Measurements from ENCODE around the gene MFAP3L. TPM values are rescaled to one million over a fixed set of nuclear protein-coding genes. Genes with fewer than 3 reads are reported as not detected.

MFAP3L gene
- polyA plus RNA-seq, 1 donor from 2014 or later = 4.0 TPM

DNA sequence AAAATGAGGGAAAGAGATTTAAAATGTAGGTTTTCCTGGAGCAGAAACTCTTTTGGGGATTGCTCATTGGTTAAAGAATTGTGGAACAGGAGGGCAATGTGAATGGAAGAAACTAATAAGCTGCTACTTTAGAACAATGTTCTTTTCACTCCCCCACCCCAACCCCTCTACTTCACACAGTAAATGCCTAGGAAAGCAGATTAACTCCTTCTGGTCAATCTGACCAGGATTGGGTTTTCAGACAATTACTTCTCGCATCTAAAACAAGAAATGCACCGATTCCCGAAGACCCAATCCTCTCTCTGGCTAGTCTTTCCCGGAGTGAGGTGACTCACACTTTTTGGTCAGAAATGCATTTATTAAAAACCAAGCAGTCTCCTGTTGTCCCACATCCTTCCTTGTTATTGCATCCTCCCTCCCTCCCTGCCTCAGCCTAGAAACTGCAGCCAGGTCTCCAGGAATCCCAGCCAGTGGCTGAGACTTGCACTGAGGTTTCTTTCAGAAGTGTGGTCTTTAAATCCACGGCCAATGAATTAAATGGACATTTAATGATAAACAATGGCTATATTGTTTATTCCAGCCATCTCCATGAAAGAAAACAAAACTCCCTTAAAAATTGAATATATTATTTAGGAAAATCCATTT lies 21.4 kb downstream of the MFAP3L start:
- Histone ChIP-seq H3K4me3 (ENCODE audit: low read length) (no peak overlapping the region), H3K9me3 (ENCODE audit: low read length) (no peaks in the 10 kb centered on the region), H3K27ac (ENCODE audit: low read length) (no peak overlapping the region), H3K4me2 (ENCODE audit: low read length) (no peak overlapping the region), H3F3A (ENCODE audit: insufficient read depth, low read length, poor library complexity, severe bottlenecking) (no peaks in the 10 kb centered on the region), H2AFZ (ENCODE audit: low read depth, low read length) (no peak overlapping the region), H3K36me3 (ENCODE audit: insufficient read depth, low read length) (no peaks in the 10 kb centered on the region), H4K20me1 (ENCODE audit: insufficient read depth) (no peaks in the 10 kb centered on the region), H3K9me2 (ENCODE audit: insufficient read depth, low read length) (no peaks in the 10 kb centered on the region), H3K9ac (ENCODE audit: low read length) (no peak overlapping the region), H3K27me3 (ENCODE audit: insufficient read depth, low read depth, low read length) (no peaks in the 10 kb centered on the region), H3K79me2 (replicated peaks; ENCODE audit: insufficient read depth, low read length) (no peaks in the 10 kb centered on the region)
- TF ChIP-seq EP300 (conservative IDR thresholded peaks at IDR 0.05; ENCODE audit: poor library complexity, severe bottlenecking) (no peak), SMC3 (conservative IDR thresholded peaks at IDR 0.05; ENCODE audit: poor library complexity) (no peak), TAF1 (IDR thresholded peaks at IDR 0.05; ENCODE audit: low read depth) (no peak), EZH2 (IDR thresholded peaks at IDR 0.05; ENCODE audit: borderline replicate concordance, insufficient read depth, low read length, poor library complexity, severe bottlenecking) (no peak), MXI1 (conservative IDR thresholded peaks at IDR 0.05; ENCODE audit: poor library complexity, severe bottlenecking) (no peak), POLR2AphosphoS5 (IDR thresholded peaks at IDR 0.05) (no peak), RAD21 (conservative IDR thresholded peaks at IDR 0.05) (no peak)
- TF ChIP-seq, protein P1, sequence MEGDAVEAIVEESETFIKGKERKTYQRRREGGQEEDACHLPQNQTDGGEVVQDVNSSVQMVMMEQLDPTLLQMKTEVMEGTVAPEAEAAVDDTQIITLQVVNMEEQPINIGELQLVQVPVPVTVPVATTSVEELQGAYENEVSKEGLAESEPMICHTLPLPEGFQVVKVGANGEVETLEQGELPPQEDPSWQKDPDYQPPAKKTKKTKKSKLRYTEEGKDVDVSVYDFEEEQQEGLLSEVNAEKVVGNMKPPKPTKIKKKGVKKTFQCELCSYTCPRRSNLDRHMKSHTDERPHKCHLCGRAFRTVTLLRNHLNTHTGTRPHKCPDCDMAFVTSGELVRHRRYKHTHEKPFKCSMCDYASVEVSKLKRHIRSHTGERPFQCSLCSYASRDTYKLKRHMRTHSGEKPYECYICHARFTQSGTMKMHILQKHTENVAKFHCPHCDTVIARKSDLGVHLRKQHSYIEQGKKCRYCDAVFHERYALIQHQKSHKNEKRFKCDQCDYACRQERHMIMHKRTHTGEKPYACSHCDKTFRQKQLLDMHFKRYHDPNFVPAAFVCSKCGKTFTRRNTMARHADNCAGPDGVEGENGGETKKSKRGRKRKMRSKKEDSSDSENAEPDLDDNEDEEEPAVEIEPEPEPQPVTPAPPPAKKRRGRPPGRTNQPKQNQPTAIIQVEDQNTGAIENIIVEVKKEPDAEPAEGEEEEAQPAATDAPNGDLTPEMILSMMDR (IDR thresholded peaks at IDR 0.05; ENCODE audit: poor library complexity, severe bottlenecking) = no peak
- TF ChIP-seq, protein P2, sequence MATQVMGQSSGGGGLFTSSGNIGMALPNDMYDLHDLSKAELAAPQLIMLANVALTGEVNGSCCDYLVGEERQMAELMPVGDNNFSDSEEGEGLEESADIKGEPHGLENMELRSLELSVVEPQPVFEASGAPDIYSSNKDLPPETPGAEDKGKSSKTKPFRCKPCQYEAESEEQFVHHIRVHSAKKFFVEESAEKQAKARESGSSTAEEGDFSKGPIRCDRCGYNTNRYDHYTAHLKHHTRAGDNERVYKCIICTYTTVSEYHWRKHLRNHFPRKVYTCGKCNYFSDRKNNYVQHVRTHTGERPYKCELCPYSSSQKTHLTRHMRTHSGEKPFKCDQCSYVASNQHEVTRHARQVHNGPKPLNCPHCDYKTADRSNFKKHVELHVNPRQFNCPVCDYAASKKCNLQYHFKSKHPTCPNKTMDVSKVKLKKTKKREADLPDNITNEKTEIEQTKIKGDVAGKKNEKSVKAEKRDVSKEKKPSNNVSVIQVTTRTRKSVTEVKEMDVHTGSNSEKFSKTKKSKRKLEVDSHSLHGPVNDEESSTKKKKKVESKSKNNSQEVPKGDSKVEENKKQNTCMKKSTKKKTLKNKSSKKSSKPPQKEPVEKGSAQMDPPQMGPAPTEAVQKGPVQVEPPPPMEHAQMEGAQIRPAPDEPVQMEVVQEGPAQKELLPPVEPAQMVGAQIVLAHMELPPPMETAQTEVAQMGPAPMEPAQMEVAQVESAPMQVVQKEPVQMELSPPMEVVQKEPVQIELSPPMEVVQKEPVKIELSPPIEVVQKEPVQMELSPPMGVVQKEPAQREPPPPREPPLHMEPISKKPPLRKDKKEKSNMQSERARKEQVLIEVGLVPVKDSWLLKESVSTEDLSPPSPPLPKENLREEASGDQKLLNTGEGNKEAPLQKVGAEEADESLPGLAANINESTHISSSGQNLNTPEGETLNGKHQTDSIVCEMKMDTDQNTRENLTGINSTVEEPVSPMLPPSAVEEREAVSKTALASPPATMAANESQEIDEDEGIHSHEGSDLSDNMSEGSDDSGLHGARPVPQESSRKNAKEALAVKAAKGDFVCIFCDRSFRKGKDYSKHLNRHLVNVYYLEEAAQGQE (IDR thresholded peaks at IDR 0.05; ENCODE audit: borderline replicate concordance) = no peak

DNA sequence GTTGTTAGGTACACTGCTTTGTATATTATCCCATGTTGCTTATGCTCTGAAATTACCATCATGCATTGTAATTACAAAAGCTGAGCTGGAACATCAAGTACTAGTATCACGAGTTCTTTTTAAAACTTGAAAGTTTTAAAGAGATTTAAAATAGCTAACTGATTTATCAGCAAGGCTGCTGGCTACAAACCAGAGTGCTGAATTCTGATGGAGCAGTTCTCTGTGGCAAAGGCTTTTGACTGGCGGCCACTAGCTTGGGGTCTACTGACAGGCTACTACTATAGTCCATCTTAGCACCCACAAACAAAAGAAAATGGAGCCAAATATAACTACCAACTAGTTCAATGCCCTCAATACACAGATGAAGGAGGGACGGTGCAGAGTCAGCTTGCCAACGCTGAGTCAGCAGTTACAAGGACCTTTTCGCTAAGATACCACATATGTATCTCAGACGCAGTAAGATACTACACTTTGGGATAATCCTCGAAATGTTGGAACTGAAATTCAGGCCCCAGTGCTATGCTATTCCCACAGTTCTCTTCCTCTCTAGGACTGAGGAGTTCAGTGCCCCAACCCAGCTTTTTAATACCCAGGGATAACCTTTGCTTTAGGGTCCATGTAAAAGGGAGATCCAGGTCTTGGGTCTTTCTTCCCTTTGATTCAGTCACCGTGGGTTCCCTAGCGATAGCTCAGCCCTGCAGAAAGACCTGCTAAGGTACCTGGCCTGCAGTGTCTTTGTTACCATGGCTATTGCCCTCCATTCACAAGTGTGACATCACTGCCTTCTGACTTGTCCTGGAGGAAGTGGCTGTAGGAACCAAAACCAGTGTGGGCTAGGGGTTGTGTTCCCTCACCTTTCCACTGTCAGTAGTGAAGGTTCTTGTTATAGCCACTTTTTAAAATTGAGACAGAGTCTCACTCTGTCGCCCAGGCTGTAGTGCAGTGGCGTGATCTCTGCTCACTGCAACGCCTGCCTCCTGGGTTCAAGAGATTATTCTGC lies 22.8 kb downstream of the MFAP3L start:
- H4K20me1 ChIP-seq (ENCODE audit: insufficient read depth) = no peaks in the 10 kb centered on the region
- H2AFZ ChIP-seq (ENCODE audit: low read depth, low read length) = no peak overlapping the region
- no peaks in the 10 kb centered on the region for H3K27me3 ChIP-seq (ENCODE audit: insufficient read depth, low read depth, low read length)
- no peaks in the 10 kb centered on the region for H3K36me3 ChIP-seq (ENCODE audit: insufficient read depth, low read length)
- H3K4me3 ChIP-seq (ENCODE audit: low read length) = no peak overlapping the region
- no peak overlapping the region for H3K4me2 ChIP-seq (ENCODE audit: low read length)
- no peaks in the 10 kb centered on the region for H3K9me3 ChIP-seq (ENCODE audit: low read length)
- no peaks in the 10 kb centered on the region for H3F3A ChIP-seq (ENCODE audit: insufficient read depth, low read length, poor library complexity, severe bottlenecking)
- H3K9me2 ChIP-seq (ENCODE audit: insufficient read depth, low read length) = no peaks in the 10 kb centered on the region
- no peaks in the 10 kb centered on the region for H3K79me2 ChIP-seq (replicated peaks; ENCODE audit: insufficient read depth, low read length)
- H3K27ac ChIP-seq (ENCODE audit: low read length) = no peak overlapping the region
- TF ChIP-seq EP300 (conservative IDR thresholded peaks at IDR 0.05; ENCODE audit: poor library complexity, severe bottlenecking) = no peak
- no peak for TF ChIP-seq MXI1 (conservative IDR thresholded peaks at IDR 0.05; ENCODE audit: poor library complexity, severe bottlenecking)
- no peak for TF ChIP-seq RAD21 (conservative IDR thresholded peaks at IDR 0.05)
- TF ChIP-seq, protein P2 (IDR thresholded peaks at IDR 0.05; ENCODE audit: borderline replicate concordance) = no peak
- TF ChIP-seq, protein P1 (IDR thresholded peaks at IDR 0.05; ENCODE audit: poor library complexity, severe bottlenecking) = no peak
- no peak for TF ChIP-seq POLR2AphosphoS5 (IDR thresholded peaks at IDR 0.05)
- no peak for TF ChIP-seq EZH2 (IDR thresholded peaks at IDR 0.05; ENCODE audit: borderline replicate concordance, insufficient read depth, low read length, poor library complexity, severe bottlenecking)
- TF ChIP-seq SMC3 (conservative IDR thresholded peaks at IDR 0.05; ENCODE audit: poor library complexity) = no peak
- no peak for TF ChIP-seq TAF1 (IDR thresholded peaks at IDR 0.05; ENCODE audit: low read depth)
- no peak overlapping the region for H3K9ac ChIP-seq (ENCODE audit: low read length)

Data from neural cell (in vitro differentiated cells).